GM12872 (cell line): ENCODE measurements around the gene MAPK8IP3.

Experiments used
- CTCF ChIP-seq: IDR thresholded peaks from 3 replicates; pipeline ENCODE4 v1.5.1; 2011; ENCODE audit warnings: low read depth, mild to moderate bottlenecking, low read length, moderate library complexity; ENCODE audit not compliant: insufficient read depth

Gene MAPK8IP3

GRCh38 chr16:1665829-1666228 lies 40.2 kb upstream of the MAPK8IP3 start:
- TF ChIP-seq CTCF: no peak

GRCh38 chr16:1666316-1666715 lies 39.7 kb upstream of the MAPK8IP3 start:
- no peak for TF ChIP-seq CTCF

DNA sequence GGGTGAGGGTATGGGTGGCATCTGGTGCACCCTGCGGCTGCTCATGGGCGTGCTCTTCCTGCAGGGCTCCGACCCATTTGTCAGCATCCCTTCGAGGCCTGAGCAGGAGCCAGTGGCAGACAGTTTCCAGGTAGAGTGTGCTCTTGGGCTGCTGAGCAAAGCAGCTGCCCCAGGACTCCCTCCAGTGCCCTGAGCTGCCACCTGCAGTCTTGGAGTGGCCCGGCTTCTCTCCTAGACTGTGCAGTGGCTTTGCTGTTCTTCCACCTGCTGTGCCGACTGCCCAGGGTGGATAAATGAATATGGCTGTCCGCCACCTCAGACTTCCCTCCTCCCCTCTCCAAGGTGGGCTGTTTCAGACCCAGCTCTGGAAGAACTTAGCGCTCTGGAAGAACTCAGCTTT lies 38.7 kb upstream of the MAPK8IP3 start:
- TF ChIP-seq CTCF: no peak

DNA sequence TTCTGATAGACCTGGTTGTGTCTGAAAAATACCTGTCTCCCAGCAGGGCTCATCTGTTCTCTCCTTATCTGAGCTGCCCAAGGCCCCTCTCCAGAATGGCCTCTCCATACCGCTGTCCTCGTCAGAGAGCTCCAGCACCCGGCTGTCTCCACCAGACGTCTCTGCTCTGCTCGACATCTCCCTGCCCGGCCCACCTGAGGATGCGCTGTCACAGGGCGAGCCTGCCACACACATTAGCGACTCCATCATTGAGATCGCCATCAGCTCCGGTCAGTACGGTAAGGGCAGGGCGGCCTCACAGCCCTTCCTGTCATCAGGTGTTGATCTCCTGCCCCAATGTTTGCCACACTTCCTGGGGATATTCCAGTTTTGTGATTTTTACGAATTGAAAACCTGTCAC lies 38.1 kb upstream of the MAPK8IP3 start:
- no peak for TF ChIP-seq CTCF

GRCh38 chr16:1668612-1669319 lies 37.2 kb upstream of the MAPK8IP3 start:
- no peak for TF ChIP-seq CTCF

DNA sequence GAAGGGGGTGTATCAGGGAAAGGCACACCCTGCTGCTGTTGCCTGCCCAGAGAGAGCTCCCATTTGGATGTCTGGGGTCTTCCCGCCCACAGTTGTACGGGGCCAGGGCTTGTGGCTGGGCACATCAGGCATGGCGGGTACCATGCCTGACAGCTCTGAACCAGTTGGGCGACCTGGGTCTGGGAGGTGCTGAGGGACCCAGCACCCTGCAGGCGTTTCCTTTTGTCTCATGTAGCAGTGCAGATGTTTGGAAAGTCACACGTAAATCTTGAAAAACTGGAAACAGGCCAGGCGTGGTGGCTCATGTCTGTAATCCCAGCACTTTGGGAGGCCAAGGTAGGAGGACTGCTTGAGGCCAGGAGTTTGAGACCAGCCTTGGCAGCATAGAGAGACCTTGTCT lies 36.3 kb upstream of the MAPK8IP3 start:
- TF ChIP-seq CTCF: no peak

GRCh38 chr16:1670371-1670770 lies 35.6 kb upstream of the MAPK8IP3 start:
- TF ChIP-seq CTCF: no peak
